Activated CD8-positive, alpha-beta memory T cell treated with anti-CD3 and anti-CD28 coated beads, Interleukin-2, amount 50 U/mL, for 24 hours (primary cell): Measurements from ENCODE around the gene PDE4A.
"Not testable (repeated sequence)": the region's sequence is repeated elsewhere in the genome, so short reads cannot be mapped to it uniquely, and the experiment has no call there.

Experiments
- DNase-seq: peaks from one replicate; pipeline ENCODE4 v3.0.0-alpha.2; 2020; ENCODE audit errors: extremely low read depth

PDE4A gene

GRCh38 chr19:10420444-10421239 lies at the start of gene PDE4A:
PDE4A (plus strand) TSS chr19:10420538; CDS start chr19:10420765, 227 bp downstream.
- no peak for DNase-seq

DNA sequence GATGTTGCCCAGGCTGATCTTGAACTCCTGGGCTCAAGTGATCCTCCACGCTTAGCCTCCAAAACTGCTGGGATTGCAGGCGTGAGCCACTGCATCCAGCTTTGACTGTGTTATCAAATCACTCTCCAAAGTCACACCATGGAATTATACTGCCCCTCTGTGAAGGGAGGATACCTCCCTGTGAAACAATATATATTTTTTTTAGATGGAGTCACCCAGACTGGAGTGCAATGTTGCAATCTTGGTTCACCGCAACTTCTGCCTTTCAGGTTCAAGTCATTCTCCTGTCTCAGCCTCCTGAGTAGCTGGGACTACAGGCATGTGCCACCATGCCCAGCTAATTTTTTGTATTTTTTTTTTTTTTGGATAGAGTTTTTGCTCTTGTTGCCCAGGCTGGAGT lies 47.6 kb upstream of the PDE4A start:
- DNase-seq: no peak

DNA sequence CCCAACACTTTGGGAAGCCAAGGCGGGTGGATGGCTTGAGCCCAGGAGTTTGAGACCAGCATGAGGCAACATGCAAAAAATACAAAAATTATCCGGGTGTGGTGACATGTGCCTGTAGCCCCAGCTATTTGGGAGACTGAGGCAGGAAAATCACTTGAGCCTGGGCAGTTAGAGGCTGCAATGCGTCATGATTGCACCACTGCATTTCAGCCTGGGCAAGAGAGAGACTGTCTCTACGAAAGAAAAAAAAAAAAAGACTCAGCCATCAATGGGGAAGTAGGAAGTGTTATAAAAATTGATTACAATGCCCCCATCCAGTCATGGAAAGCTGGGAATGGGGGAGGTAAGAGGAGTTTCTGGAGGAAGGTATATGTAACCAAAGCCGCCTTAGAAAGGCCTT lies 45.4 kb upstream of the PDE4A start:
- no peak for DNase-seq

DNA sequence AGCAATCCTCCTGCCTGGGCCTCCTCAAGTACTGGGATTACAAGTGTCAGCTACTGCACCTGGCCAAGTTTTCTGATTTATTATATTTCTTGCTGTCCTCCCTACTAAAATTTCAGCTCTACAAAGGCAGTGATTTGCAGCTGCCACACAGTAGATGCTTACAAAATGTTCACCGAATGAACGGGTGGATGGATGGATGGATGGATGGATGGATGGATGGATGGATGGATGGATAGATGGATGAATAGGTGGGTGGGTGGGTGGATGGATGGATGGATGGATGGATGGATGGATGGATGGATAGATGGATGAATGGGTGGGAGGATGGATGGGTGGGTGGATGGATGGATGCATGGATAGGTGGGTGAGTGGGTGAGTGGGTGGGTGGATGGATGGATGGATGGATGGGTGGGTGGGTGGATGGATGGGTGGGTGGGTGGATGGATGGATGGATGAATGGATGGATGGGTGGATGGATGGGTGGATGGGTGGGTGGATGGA lies 43.1 kb upstream of the PDE4A start:
- DNase-seq: not testable (repeated sequence)

DNA sequence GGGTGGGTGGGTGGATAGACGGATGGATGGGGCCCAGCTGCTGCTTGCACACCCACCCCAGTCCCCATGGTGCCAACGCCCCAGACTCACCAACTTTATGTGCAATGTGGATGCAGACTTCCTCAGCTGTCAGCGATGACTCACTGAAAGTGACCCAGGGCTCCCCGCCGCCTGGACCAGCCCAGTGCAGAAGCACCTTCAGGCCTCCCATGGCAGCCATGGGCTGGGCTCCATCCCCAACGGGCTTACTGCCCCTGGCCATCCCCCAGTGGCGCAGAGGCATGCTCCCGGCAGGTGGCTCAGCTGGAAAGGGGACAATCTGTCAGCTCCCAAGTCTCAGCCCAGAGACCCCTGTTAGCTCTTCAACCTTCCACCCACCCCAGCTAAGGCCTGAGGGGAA lies 42.2 kb upstream of the PDE4A start:
- DNase-seq: no peak

DNA sequence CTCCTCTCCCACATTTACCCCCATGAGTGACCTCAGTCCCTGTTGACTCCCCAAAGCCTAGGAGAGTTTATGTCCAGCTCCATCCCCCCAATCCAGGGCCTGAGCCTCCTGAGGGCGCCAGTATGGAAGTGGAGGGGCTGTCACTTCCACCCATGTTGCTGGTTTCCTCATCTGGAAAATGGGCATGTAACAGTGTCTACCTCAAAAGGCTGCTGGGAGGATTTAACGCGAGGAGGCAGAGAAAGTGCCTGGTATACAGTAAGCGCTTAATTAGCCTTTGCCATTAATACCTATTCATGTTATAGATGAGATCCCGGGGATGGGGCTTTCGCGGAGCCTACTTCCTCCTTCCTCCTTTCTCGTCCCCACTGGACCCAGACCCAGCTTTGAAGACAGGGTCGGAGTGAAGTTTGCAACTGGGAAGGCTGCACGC lies 40.4 kb upstream of the PDE4A start:
- no peak for DNase-seq

DNA sequence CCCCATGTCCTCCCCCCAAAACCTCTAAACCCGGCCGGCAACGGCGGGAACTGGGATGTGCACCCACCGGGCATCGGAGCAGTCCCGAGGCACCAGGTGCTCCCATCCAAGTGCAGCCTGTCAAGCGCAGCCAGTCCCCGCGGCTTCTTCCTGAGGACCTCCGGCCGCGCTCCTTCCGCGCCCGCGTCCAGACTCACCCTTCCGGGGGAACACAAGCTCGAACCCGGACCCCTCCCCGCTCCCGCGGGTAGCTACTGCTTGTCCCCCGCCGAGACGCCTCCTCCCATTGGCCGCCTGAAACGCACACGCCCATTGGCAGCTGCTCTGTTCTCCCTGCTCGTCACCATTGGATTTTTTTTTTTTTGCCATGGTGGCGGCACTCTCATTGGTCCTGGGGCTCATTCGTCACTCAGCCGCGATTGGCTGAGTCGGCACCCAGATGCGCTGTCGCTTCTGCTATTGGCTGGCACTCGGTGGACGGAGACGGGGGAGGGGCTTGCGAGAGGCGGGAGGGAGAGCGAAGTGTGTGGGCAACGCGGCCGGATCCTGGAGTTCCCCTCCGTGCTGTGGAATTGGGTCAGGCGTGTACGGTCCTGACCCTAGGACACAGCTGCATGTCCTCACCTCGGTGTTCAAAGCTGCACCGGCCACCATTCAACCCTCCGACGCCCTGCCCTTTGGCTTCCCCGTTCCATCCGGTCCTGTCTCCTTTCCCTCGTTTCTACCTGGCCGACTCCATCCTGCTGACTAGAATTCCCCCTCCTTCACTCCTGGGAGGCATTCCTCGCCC lies 39.8 kb upstream of the PDE4A start, which contains the start of gene TYK2:
Gene TYK2 (minus strand): TSS at position 260 of the 790 bp plus-strand sequence. CDS start 2,166 bp downstream, outside the sequence.
- DNase-seq: peak; percentile 87

- not testable (repeated sequence) for DNase-seq
Observed at GRCh38 chr19:10383223-10383499, 37.2 kb upstream of the PDE4A start.

- DNase-seq: no peak
Observed at GRCh38 chr19:10384580-10384979, 35.8 kb upstream of the PDE4A start.

- peak; percentile 72 for DNase-seq
Observed at GRCh38 chr19:10388957-10389356, 31.4 kb upstream of the PDE4A start.

DNA sequence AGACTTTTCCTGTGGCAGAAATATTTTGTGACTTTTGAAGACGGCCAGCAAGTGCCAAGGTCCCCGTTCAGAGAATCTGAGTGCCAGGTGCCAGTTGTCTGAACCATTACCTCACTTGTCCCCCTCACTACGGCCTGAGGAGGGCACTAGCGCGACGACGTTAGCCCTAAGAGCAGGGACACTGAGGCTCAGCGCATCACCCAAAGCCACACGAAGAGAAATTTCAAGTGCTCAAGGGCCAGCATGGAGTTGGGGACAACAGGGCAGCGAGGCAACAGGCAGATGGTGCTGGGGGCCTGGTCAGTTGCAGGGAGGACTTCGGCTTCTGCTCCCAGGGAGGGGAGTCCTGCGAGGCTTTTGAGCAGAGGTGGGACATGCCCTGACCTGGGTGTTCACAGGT lies 30.5 kb upstream of the PDE4A start:
- DNase-seq: no peak

- no peak for DNase-seq
Observed at GRCh38 chr19:10390652-10391286, 29.6 kb upstream of the PDE4A start.

GRCh38 chr19:10392120-10392519 lies 28.2 kb upstream of the PDE4A start:
- DNase-seq: no peak

- no peak for DNase-seq
Observed at GRCh38 chr19:10393137-10393536, 27.2 kb upstream of the PDE4A start.

DNA sequence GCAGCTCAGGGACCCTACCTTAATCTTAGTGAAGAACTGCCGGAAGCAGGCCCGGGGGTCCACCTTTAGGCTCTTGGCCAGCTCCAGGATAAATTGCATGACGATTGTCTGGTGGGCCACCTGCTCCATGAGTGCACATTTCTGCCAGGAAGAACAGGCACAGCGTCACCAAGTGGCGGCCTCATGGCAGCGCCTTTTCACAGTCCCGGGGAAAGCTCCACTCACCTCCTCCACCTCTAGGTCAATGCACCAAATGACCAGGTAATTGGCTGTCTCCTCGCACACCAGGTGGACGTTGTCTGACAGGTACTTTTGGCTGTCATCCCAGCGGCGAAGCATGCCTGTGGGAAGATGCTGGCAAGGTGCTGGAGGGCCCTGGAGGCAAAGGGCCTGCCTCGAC lies 25.3 kb upstream of the PDE4A start:
- DNase-seq: no peak

- DNase-seq: no peak
Observed at GRCh38 chr19:10395436-10395835, 24.9 kb upstream of the PDE4A start.

DNA sequence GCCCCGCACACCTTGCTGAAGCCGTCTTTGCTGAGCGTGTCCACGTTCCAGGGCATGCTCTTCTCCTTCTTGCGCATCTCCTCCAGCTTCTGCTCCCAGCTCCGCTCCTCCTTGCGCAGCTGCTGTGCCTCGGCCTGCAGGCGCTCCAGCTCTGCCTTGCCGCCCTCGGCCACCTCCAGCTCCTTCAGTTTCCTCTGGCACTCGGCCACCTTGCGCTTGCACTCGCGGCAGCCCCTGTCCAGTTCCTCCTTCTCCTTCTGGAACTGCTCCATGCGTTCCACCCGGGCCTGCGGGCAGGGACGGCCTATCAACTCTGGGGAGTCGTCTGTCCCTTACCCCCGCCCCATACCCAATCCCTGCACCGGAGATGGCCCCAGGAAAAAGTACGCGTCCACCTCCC lies 24.4 kb upstream of the PDE4A start:
- no peak for DNase-seq

- DNase-seq: no peak
Observed at GRCh38 chr19:10398819-10399218, 21.5 kb upstream of the PDE4A start.

- not testable (repeated sequence) for DNase-seq
Observed at GRCh38 chr19:10399340-10399739, 21.0 kb upstream of the PDE4A start.

GRCh38 chr19:10399878-10400277 lies 20.5 kb upstream of the PDE4A start:
- DNase-seq: no peak

DNA sequence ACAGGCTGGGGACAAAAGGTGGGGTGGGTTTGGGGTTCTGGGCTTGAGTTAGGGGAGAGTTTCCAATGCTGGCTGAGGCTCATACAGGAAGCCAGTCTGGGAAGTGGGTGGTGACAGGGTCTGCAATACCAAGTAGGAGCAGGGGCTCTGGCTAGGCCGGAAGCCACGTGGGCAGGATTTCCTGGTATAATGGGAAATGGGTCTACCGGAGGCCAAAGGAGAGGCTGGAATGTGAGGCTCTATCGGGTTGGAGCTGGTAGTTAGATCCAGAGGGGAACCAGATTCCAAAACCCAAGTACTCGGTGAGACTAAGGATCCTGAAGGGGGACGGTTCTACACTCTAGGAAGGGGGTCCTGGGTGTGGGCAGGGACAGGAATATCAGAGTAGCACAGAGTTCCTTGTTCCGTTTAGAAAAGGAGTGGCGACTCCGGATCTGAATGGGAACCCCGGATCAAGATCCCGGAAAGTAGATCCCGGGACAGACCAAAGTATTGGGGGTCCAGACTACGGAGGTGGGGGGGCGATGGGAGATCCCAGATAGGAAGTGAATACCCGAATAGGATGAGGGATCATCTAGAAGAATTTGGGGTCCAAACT lies 17.8 kb upstream of the PDE4A start:
- no peak for DNase-seq
